Karpas-422 (cell line): ENCODE data around the gene PACS1. TPM values are rescaled to one million over a fixed set of nuclear protein-coding genes. Genes with fewer than 3 reads are reported as not detected.
"Not testable (repeated sequence)": the region's sequence is repeated elsewhere in the genome, so short reads cannot be mapped to it uniquely, and the experiment has no call there.

Source experiments
- DNase-seq: peaks from one replicate; pipeline ENCODE4 v3.0.0-alpha.2; 2015
- H2AFZ ChIP-seq: fragments of 200-600 bp; sonication (generic); 2 replicates; pipeline ENCODE4 v1.6.1; 2014; ENCODE audit warnings: antibody characterized with exemption, low read length, mixed read lengths
- H3K27ac ChIP-seq: fragments of 200-600 bp; sonication (generic); 2 replicates; pipeline ENCODE4 v1.5.1; 2014; ENCODE audit warnings: mild to moderate bottlenecking, low read length, moderate library complexity
- H3K27me3 ChIP-seq: fragments of 200-600 bp; sonication (generic); 2 replicates; pipeline ENCODE4 v1.6.1; 2014; ENCODE audit warnings: low read length, mixed read lengths
- H3K36me3 ChIP-seq: fragments of 200-600 bp; sonication (generic); 2 replicates; pipeline ENCODE4 v1.6.1; 2014; ENCODE audit warnings: low read length, mixed read lengths; ENCODE audit not compliant: insufficient read depth
- H3K4me1 ChIP-seq: fragments of 200-600 bp; sonication (generic); 2 replicates; pipeline ENCODE4 v1.6.1; 2014; ENCODE audit warnings: mild to moderate bottlenecking, low read length, mixed read lengths
- H3K4me2 ChIP-seq: fragments of 200-600 bp; sonication (generic); 2 replicates; pipeline ENCODE4 v1.6.1; 2014; ENCODE audit warnings: low read length, low read depth, mild to moderate bottlenecking; ENCODE audit not compliant: poor library complexity, severe bottlenecking
- H3K4me3 ChIP-seq: fragments of 200-600 bp; sonication (generic); 2 replicates; pipeline ENCODE4 v1.5.1; 2014; ENCODE audit warnings: mild to moderate bottlenecking, antibody characterized with exemption, low read length, mixed read lengths
- H3K79me2 ChIP-seq: fragments of 200-600 bp; sonication (generic); 2 replicates; pipeline ENCODE4 v1.6.1; 2014; ENCODE audit warnings: mild to moderate bottlenecking, low read length, mixed read lengths
- H3K9ac ChIP-seq: fragments of 200-600 bp; sonication (generic); 2 replicates; pipeline ENCODE4 v1.6.0; 2014; ENCODE audit warnings: low read length
- H3K9me2 ChIP-seq: fragments of 200-600 bp; sonication (generic), shearing (Covaris generic); replicated peaks from 2 replicates; pipeline ENCODE4 v1.6.0; 2014; ENCODE audit warnings: mild to moderate bottlenecking, low read length, moderate library complexity; ENCODE audit not compliant: insufficient read depth
- H3K9me3 ChIP-seq: fragments of 300-700, 200-600 bp; sonication (generic); 2 replicates; pipeline ENCODE4 v1.6.1; 2014; ENCODE audit warnings: low read length, mixed read lengths
- H4K20me1 ChIP-seq: fragments of 200-600 bp; sonication (generic); 2 replicates; pipeline ENCODE4 v1.6.1; 2014; ENCODE audit warnings: mild to moderate bottlenecking, antibody characterized with exemption, low read length, low read depth; ENCODE audit not compliant: insufficient read depth
- total RNA-seq: library from RNA; depleted of rRNA; stranded (reverse); fragments of >200 nt; shearing (Covaris generic); gene quantifications from 2 replicates; pipeline ENCODE4 v1.2.3, GENCODE V29; 2014; ENCODE audit warnings: low replicate concordance

PACS1 gene
- total RNA-seq, 1 experiment from 2014 or later = 60.5 TPM

GRCh38 chr11:66253081-66253480 is 183.0 kb downstream of the PACS1 start:
- not testable (repeated sequence) for H3K36me3 ChIP-seq, H3K79me2 ChIP-seq, H3K4me3 ChIP-seq, H3K27ac ChIP-seq, H4K20me1 ChIP-seq, H2AFZ ChIP-seq, DNase-seq, H3K4me2 ChIP-seq, H3K9me2 ChIP-seq, H3K27me3 ChIP-seq, H3K9ac ChIP-seq, H3K9me3 ChIP-seq
- H3K4me1 ChIP-seq = peaks cover 27% of the 10 kb centered on the region

- no peak for DNase-seq
- Histone ChIP-seq H3K27me3 (no peaks in the 10 kb centered on the region), H3K27ac (peak overlapping the region; percentile 82), H3K36me3 (peaks cover 14% of the 10 kb centered on the region; the same call in 1 of the 2 replicates), H3K4me2 (peak overlapping the region; percentile 94), H3K79me2 (peaks cover 26% of the 10 kb centered on the region), H3K9me3 (no peaks in the 10 kb centered on the region), H2AFZ (no peak overlapping the region), H3K4me3 (peak overlapping the region; percentile 93), H4K20me1 (peaks cover 3% of the 10 kb centered on the region; the same call in 1 of the 2 replicates), H3K9ac (peak overlapping the region; percentile 89), H3K9me2 (no peaks in the 10 kb centered on the region), H3K4me1 (peaks cover 39% of the 10 kb centered on the region)
Measured at GRCh38 chr11:66258473-66258893, 188.4 kb downstream of the PACS1 start.

- H3K9me2 ChIP-seq = no peaks in the 10 kb centered on the region
- H2AFZ ChIP-seq = no peak overlapping the region
- peak overlapping the region; percentile 89; the same call in 1 of the 2 replicates for H3K9ac ChIP-seq
- no peaks in the 10 kb centered on the region for H3K9me3 ChIP-seq
- H3K36me3 ChIP-seq = peaks cover 14% of the 10 kb centered on the region; the same call in 1 of the 2 replicates
- no peak for DNase-seq
- peaks cover 3% of the 10 kb centered on the region; the same call in 1 of the 2 replicates for H4K20me1 ChIP-seq
- peak overlapping the region; percentile 93; the same call in 1 of the 2 replicates for H3K4me3 ChIP-seq
- peaks cover 26% of the 10 kb centered on the region for H3K79me2 ChIP-seq
- no peak overlapping the region for H3K27ac ChIP-seq
- H3K4me2 ChIP-seq = peak overlapping the region; percentile 94
- H3K27me3 ChIP-seq = no peaks in the 10 kb centered on the region
- H3K4me1 ChIP-seq = peaks cover 36% of the 10 kb centered on the region
Measured at GRCh38 chr11:66259225-66259624, 189.2 kb downstream of the PACS1 start.

- Histone ChIP-seq H3K4me2 (no peak overlapping the region), H3K9me2 (no peaks in the 10 kb centered on the region), H3K79me2 (peaks cover 26% of the 10 kb centered on the region), H3K9me3 (no peaks in the 10 kb centered on the region), H3K4me1 (peaks cover 33% of the 10 kb centered on the region), H3K27ac (no peak overlapping the region), H3K36me3 (peaks cover 14% of the 10 kb centered on the region; the same call in 1 of the 2 replicates), H2AFZ (no peak overlapping the region), H3K27me3 (no peaks in the 10 kb centered on the region), H4K20me1 (peaks cover 9% of the 10 kb centered on the region), H3K9ac (no peak overlapping the region), H3K4me3 (no peak overlapping the region)
- DNase-seq = no peak
Measured at GRCh38 chr11:66259956-66260355, 189.9 kb downstream of the PACS1 start.

- Histone ChIP-seq H3K79me2 (peaks cover 26% of the 10 kb centered on the region), H3K4me1 (peaks cover 22% of the 10 kb centered on the region), H3K27me3 (no peaks in the 10 kb centered on the region), H3K4me2 (no peak overlapping the region), H3K4me3 (no peak overlapping the region), H3K36me3 (peaks cover 18% of the 10 kb centered on the region; the same call in 1 of the 2 replicates), H3K27ac (no peak overlapping the region), H2AFZ (no peak overlapping the region), H4K20me1 (peaks cover 14% of the 10 kb centered on the region), H3K9me2 (no peaks in the 10 kb centered on the region), H3K9ac (no peak overlapping the region), H3K9me3 (no peaks in the 10 kb centered on the region)
- no peak for DNase-seq
Measured at GRCh38 chr11:66261578-66261977, 191.5 kb downstream of the PACS1 start.

GRCh38 chr11:66262191-66262590 is 192.1 kb downstream of the PACS1 start:
- Histone ChIP-seq H2AFZ (no peak overlapping the region), H3K79me2 (peaks cover 26% of the 10 kb centered on the region), H3K9ac (no peak overlapping the region), H3K4me1 (peaks cover 20% of the 10 kb centered on the region), H3K36me3 (peaks cover 18% of the 10 kb centered on the region; the same call in 1 of the 2 replicates), H3K9me3 (no peaks in the 10 kb centered on the region), H3K9me2 (no peaks in the 10 kb centered on the region), H3K27ac (no peak overlapping the region), H3K4me2 (no peak overlapping the region), H4K20me1 (peaks cover 14% of the 10 kb centered on the region), H3K4me3 (no peak overlapping the region), H3K27me3 (no peaks in the 10 kb centered on the region)
- no peak for DNase-seq

GRCh38 chr11:66262696-66263095 is 192.6 kb downstream of the PACS1 start:
- Histone ChIP-seq H3K36me3 (peaks cover 18% of the 10 kb centered on the region; the same call in 1 of the 2 replicates), H3K27me3 (no peaks in the 10 kb centered on the region), H2AFZ (no peak overlapping the region), H3K9ac (no peak overlapping the region), H4K20me1 (peaks cover 14% of the 10 kb centered on the region), H3K27ac (no peak overlapping the region), H3K4me1 (peaks cover 23% of the 10 kb centered on the region), H3K4me2 (no peak overlapping the region), H3K4me3 (no peak overlapping the region), H3K79me2 (peaks cover 26% of the 10 kb centered on the region), H3K9me3 (no peaks in the 10 kb centered on the region), H3K9me2 (no peaks in the 10 kb centered on the region)
- DNase-seq = no peak

GRCh38 chr11:66263231-66263630 is 193.2 kb downstream of the PACS1 start:
- Histone ChIP-seq H3K9ac (no peak overlapping the region), H3K4me1 (peaks cover 28% of the 10 kb centered on the region), H3K9me3 (no peaks in the 10 kb centered on the region), H3K36me3 (peaks cover 18% of the 10 kb centered on the region; the same call in 1 of the 2 replicates), H2AFZ (no peak overlapping the region), H3K4me3 (no peak overlapping the region), H4K20me1 (peaks cover 14% of the 10 kb centered on the region), H3K4me2 (no peak overlapping the region), H3K27ac (no peak overlapping the region), H3K27me3 (no peaks in the 10 kb centered on the region), H3K9me2 (no peaks in the 10 kb centered on the region), H3K79me2 (peaks cover 21% of the 10 kb centered on the region)
- no peak for DNase-seq
